Prostate gland (tissue), 2 donors: ENCODE results near the gene TNNC2. TPM values are rescaled to one million over a fixed set of nuclear protein-coding genes. Genes with fewer than 3 reads are reported as not detected.
"Not testable (repeated sequence)": the region's sequence is repeated elsewhere in the genome, so short reads cannot be mapped to it uniquely, and the experiment has no call there.

Source experiments
- DNase-seq: peaks from one replicate; pipeline ENCODE4 v3.0.0-alpha.2; 2019; ENCODE audit warnings: low spot score
- H3K27ac ChIP-seq, 2 donors: fragments of 200-600 bp; sonication (generic); 2 replicates each; pipeline ENCODE4 v1.5.1; 2017 to 2019
- H3K27me3 ChIP-seq: fragments of 200-600 bp; sonication (generic); replicated peaks from 2 replicates; pipeline ENCODE4 v1.5.1; 2019; ENCODE audit not compliant: insufficient read depth
- H3K36me3 ChIP-seq, 2 donors: fragments of 200-600 bp; sonication (generic); 1 replicate in 1 of 2; 2 replicates in 1 of 2; pipeline versions ENCODE4 v1.5.1 to v1.8.1; 2017 to 2019
- H3K4me1 ChIP-seq: fragments of 200-600 bp; sonication (generic); replicated peaks from 2 replicates; pipeline ENCODE4 v1.5.1; 2019
- H3K4me3 ChIP-seq, 2 donors: fragments of 200-600 bp; sonication (generic); 2 replicates each; pipeline ENCODE4 v1.5.1; 2017 to 2019
- H3K9me3 ChIP-seq: fragments of 200-600 bp; sonication (generic); 2 replicates; pipeline ENCODE4 v1.5.1; 2017
- CTCF ChIP-seq, 4 experiments: fragments of 200-600 bp in 2 of 4; fragments of 450-650 bp in 2 of 4; sonication (generic) in 2 of 4; IDR thresholded peaks; 1 replicate in 3 of 4; 2 replicates in 1 of 4; pipeline ENCODE4 v1.5.1; 2016 to 2019; ENCODE audit warnings: antibody characterized with exemption in 4 of 4, mild to moderate bottlenecking in 2 of 4, moderate library complexity in 2 of 4
- POLR2A ChIP-seq: fragments of 450-650 bp; IDR thresholded peaks from one replicate; pipeline ENCODE4 v1.6.1; 2016; ENCODE audit warnings: antibody characterized with exemption, mild to moderate bottlenecking
- POLR2AphosphoS5 ChIP-seq: sonication (generic); formaldehyde crosslinking; IDR thresholded peaks from one replicate; pipeline ENCODE4 v1.6.1; 2017; ENCODE audit warnings: antibody characterized with exemption
- WGBS: methylation state at CpG from one replicate; pipeline ENCODE4 v1.1.5; 2018; 5-methylcytosine and 5-hydroxymethylcytosine counted together
- intact Hi-C: fragments of 100-400 bp; cut with DNase I; formaldehyde crosslinking; loops from one replicate; pipeline ENCODE4 v1.14.2; 2022
- total RNA-seq, 2 donors: library from RNA; depleted of rRNA; stranded (reverse); fragments of >200 nt; gene quantifications; one replicate each; pipeline ENCODE4 v1.1.0, GENCODE V29; 2016

TNNC2 gene
- total RNA-seq, 2 donors from 2014 or later, result 2.1 to 3.0 TPM

GRCh38 chr20:45832619-45833018 is 5.5 kb upstream of the TNNC2 start:
- Histone ChIP-seq H3K36me3 (no peaks in the 10 kb centered on the region), H3K27me3 (no peaks in the 10 kb centered on the region), H3K4me1 (peaks cover 8% of the 10 kb centered on the region), H3K4me3 (no peak overlapping the region), H3K9me3 (no peaks in the 10 kb centered on the region), H3K27ac (peak overlapping the region; percentile 90)
- 84% methylated on average over 4 of the region's 4 CpGs for WGBS
- intact Hi-C loops, result loop anchor here (5.0 kb wide), 1 partner anchor 105 kb away; no protein-coding TSS in a partner anchor
- DNase-seq, result no peak
- TF ChIP-seq POLR2AphosphoS5 (no peak), POLR2A (no peak), CTCF (IDR thresholded peaks at IDR 0.05) (no peak)

- H3K4me1 ChIP-seq, H3K27ac ChIP-seq, H3K4me3 ChIP-seq, DNase-seq, H3K36me3 ChIP-seq, H3K27me3 ChIP-seq, H3K9me3 ChIP-seq: not testable (repeated sequence)
- intact Hi-C loops, result loop anchor here (5.0 kb wide), 1 partner anchor 108 kb away; no protein-coding TSS in a partner anchor
- WGBS, result 91% methylated on average over 4 of the region's 4 CpGs
Measured at GRCh38 chr20:45829673-45830106, 2.6 kb upstream of the TNNC2 start.

GRCh38 chr20:45828589-45828988 is 1.5 kb upstream of the TNNC2 start:
- Histone ChIP-seq H3K9me3 (no peaks in the 10 kb centered on the region), H3K4me1 (no peaks in the 10 kb centered on the region), H3K4me3 (no peak overlapping the region), H3K27ac (no peak overlapping the region), H3K36me3 (no peaks in the 10 kb centered on the region), H3K27me3 (no peaks in the 10 kb centered on the region)
- DNase-seq, result no peak
- WGBS, result 34% methylated on average over 2 of the region's 2 CpGs
- intact Hi-C loops, result no loop called here
- TF ChIP-seq POLR2A (no peak), POLR2AphosphoS5 (no peak), CTCF (IDR thresholded peaks at IDR 0.05) (no peak)

- intact Hi-C loops, result no loop called here
- WGBS, result 82% methylated on average over 6 of the region's 6 CpGs
- no peaks in the 10 kb centered on the region for H3K36me3 ChIP-seq
- no peaks in the 10 kb centered on the region for H3K9me3 ChIP-seq
- no peak overlapping the region for H3K4me3 ChIP-seq
- TF ChIP-seq CTCF (IDR thresholded peaks at IDR 0.05), result no peak
- TF ChIP-seq POLR2A, result no peak
- TF ChIP-seq POLR2AphosphoS5, result no peak
- H3K27me3 ChIP-seq, result no peaks in the 10 kb centered on the region
- DNase-seq, result no peak
- H3K4me1 ChIP-seq, result no peaks in the 10 kb centered on the region
- H3K27ac ChIP-seq, result no peak overlapping the region
Measured at GRCh38 chr20:45827712-45828111, 600 bp upstream of the TNNC2 start.

- DNase-seq, result no peak
- no peaks in the 10 kb centered on the region for H3K9me3 ChIP-seq
- H3K4me1 ChIP-seq, result no peaks in the 10 kb centered on the region
- intact Hi-C loops, result no loop called here
- H3K4me3 ChIP-seq, result no peak overlapping the region
- H3K36me3 ChIP-seq, result no peaks in the 10 kb centered on the region
- H3K27me3 ChIP-seq, result no peaks in the 10 kb centered on the region
- WGBS, result 52% methylated on average over 6 of the region's 6 CpGs
- no peak for TF ChIP-seq POLR2AphosphoS5
- no peak for TF ChIP-seq CTCF (IDR thresholded peaks at IDR 0.05)
- TF ChIP-seq POLR2A, result no peak
- peak overlapping the region in 1 of 2 donors; percentile 39 for H3K27ac ChIP-seq
Measured at GRCh38 chr20:45826381-45827019, 612 bp downstream of the TNNC2 start.
